H1 (cell line): ENCODE results near the gene SMAD6. TPM values are rescaled to one million over a fixed set of nuclear protein-coding genes. Genes with fewer than 3 reads are reported as not detected.

Experiments used
- CTCF ChIA-PET: fragments of 300-600 bp; sonication (Branson Sonifier 250); formaldehyde crosslinking; loops from one replicate; lab custom pipeline; 2021; ENCODE audit not compliant: partially characterized antibody; lab: Charles Lee
- POLR2A ChIA-PET: fragments of 300-600 bp; sonication (Branson Sonifier 250); formaldehyde crosslinking; loops from one replicate; lab custom pipeline; 2021; ENCODE audit warnings: inconsistent platforms; ENCODE audit not compliant: partially characterized antibody; lab: Charles Lee
- DNase-seq, 2 experiments: peaks; one replicate each; pipeline versions ENCODE4 v3.0.0 to v3.0.0-alpha.2; 2010 to 2022; ENCODE audit warnings: low spot score in 2 of 2, low read depth in 1 of 2, mixed read lengths in 1 of 2
- FAIRE-seq: peaks from 2 replicates; lab custom pipeline; 2011; peaks lifted over from hg19 to GRCh38; lab: Jason Lieb, UNC
- H2AFZ ChIP-seq: 2 replicates; pipeline ENCODE4 v1.8.1; 2012; ENCODE audit warnings: low read length, inconsistent platforms
- H2AK5ac ChIP-seq: 2 replicates; pipeline ENCODE4 v1.6.1; 2013; ENCODE audit warnings: low read depth, low read length
- H2BK120ac ChIP-seq: replicated peaks from 2 replicates; pipeline ENCODE3; 2013; ENCODE audit warnings: low read depth, low read length, inconsistent platforms
- H2BK12ac ChIP-seq: 2 replicates; pipeline ENCODE4 v1.6.1; 2013; ENCODE audit warnings: low read depth, low read length
- H2BK15ac ChIP-seq: 2 replicates; pipeline ENCODE4 v1.6.1; 2013; ENCODE audit warnings: low read length
- H2BK20ac ChIP-seq: 2 replicates; pipeline ENCODE4 v1.6.1; 2013; ENCODE audit warnings: low read length
- H2BK5ac ChIP-seq: 2 replicates; pipeline ENCODE4 v1.6.1; 2013; ENCODE audit warnings: low read depth, low read length
- H3K14ac ChIP-seq: 2 replicates; pipeline ENCODE4 v1.6.1; 2013; ENCODE audit warnings: inconsistent platforms; ENCODE audit not compliant: insufficient read length
- H3K18ac ChIP-seq: 2 replicates; pipeline ENCODE4 v1.6.1; 2013; ENCODE audit warnings: low read length; ENCODE audit errors: extremely low read depth
- H3K23ac ChIP-seq: 2 replicates; pipeline ENCODE4 v1.6.1; 2013; ENCODE audit warnings: inconsistent platforms; ENCODE audit not compliant: insufficient read length
- H3K23me2 ChIP-seq: 2 replicates; pipeline ENCODE4 v1.6.1; 2013; ENCODE audit warnings: low read depth, low read length
- H3K27ac ChIP-seq: 2 replicates; pipeline ENCODE4 v1.6.1; 2011; ENCODE audit warnings: low read depth, low read length, inconsistent platforms
- H3K27me3 ChIP-seq, 4 experiments: replicated peaks in 1 of 4; 1 replicate in 1 of 4; 2 replicates in 3 of 4; pipeline versions ENCODE4 v1.6.1 to v1.8.1; 2011 to 2013; ENCODE audit warnings: low read length in 3 of 4, mild to moderate bottlenecking in 3 of 4, inconsistent platforms in 2 of 4, mixed read lengths in 2 of 4, moderate library complexity in 1 of 4; ENCODE audit not compliant: control insufficient read depth in 3 of 4, insufficient read depth in 3 of 4; ENCODE audit errors: extremely low read depth in 1 of 4
- H3K36me3 ChIP-seq, 4 experiments: 2 replicates each; pipeline versions ENCODE4 v1.6.1 to v1.8.1; 2011 to 2013; ENCODE audit warnings: mild to moderate bottlenecking in 4 of 4, low read length in 3 of 4, moderate library complexity in 2 of 4, control low read depth in 1 of 4, inconsistent platforms in 1 of 4; ENCODE audit not compliant: insufficient read depth in 4 of 4, control insufficient read depth in 2 of 4
- H3K4ac ChIP-seq: replicated peaks from 2 replicates; pipeline ENCODE3; 2013; ENCODE audit warnings: low read length, low read depth, mixed read lengths, inconsistent platforms; ENCODE audit not compliant: insufficient read length
- H3K4me1 ChIP-seq, 4 experiments: replicated peaks in 1 of 4; 1 replicate in 1 of 4; 2 replicates in 3 of 4; pipeline versions ENCODE4 v1.6.1 to v1.8.1; 2011 to 2013; ENCODE audit warnings: low read length in 3 of 4, inconsistent platforms in 2 of 4, mixed read lengths in 1 of 4; ENCODE audit not compliant: insufficient read depth in 4 of 4, control insufficient read depth in 3 of 4
- H3K4me2 ChIP-seq, 2 experiments: 2 replicates each; pipeline versions ENCODE4 v1.6.1 to v1.8.1; 2011 to 2013; ENCODE audit warnings: low read depth in 2 of 2, low read length in 2 of 2, control low read depth in 1 of 2, inconsistent platforms in 1 of 2, mild to moderate bottlenecking in 1 of 2; ENCODE audit not compliant: insufficient read depth in 1 of 2
- H3K4me3 ChIP-seq, 4 experiments: fragments of 200-600, 300-600 bp in 1 of 4; sonication (generic), shearing (Covaris generic), sonication (Bioruptor Twin) in 1 of 4; 2 replicates each; pipeline versions ENCODE4 v1.5.1 to v1.8.1; 2011 to 2016; ENCODE audit warnings: low read length in 4 of 4, low read depth in 3 of 4, control low read depth in 2 of 4, inconsistent platforms in 2 of 4, mild to moderate bottlenecking in 2 of 4, mixed read lengths in 1 of 4, moderate library complexity in 1 of 4; ENCODE audit not compliant: insufficient read depth in 2 of 4; ENCODE audit errors: extremely low read depth in 1 of 4
- H3K56ac ChIP-seq: replicated peaks from 2 replicates; pipeline ENCODE3; 2013; ENCODE audit warnings: low read depth, mild to moderate bottlenecking, mixed read lengths, low read length, inconsistent platforms; ENCODE audit not compliant: insufficient read length
- H3K79me1 ChIP-seq: 2 replicates; pipeline ENCODE4 v1.6.1; 2013; ENCODE audit warnings: low read depth, low read length, control low read depth
- H3K79me2 ChIP-seq, 2 experiments: 2 replicates each; pipeline versions ENCODE4 v1.6.1 to v1.8.1; 2012 to 2013; ENCODE audit warnings: low read length in 2 of 2, mild to moderate bottlenecking in 2 of 2, inconsistent platforms in 1 of 2; ENCODE audit not compliant: insufficient read depth in 2 of 2, control insufficient read depth in 1 of 2
- H3K9ac ChIP-seq, 4 experiments: replicated peaks in 1 of 4; 1 replicate in 1 of 4; 2 replicates in 3 of 4; pipeline versions ENCODE4 v1.6.1 to v1.8.1; 2011 to 2013; ENCODE audit warnings: low read depth in 3 of 4, low read length in 3 of 4, control low read depth in 2 of 4, mild to moderate bottlenecking in 2 of 4, moderate library complexity in 2 of 4, inconsistent platforms in 1 of 4; ENCODE audit errors: extremely low read depth in 1 of 4
- H3K9me3 ChIP-seq, 2 experiments: 2 replicates each; pipeline versions ENCODE4 v1.6.1 to v1.8.1; 2012 to 2013; ENCODE audit warnings: mild to moderate bottlenecking in 2 of 2, moderate library complexity in 2 of 2, control low read depth in 1 of 2, inconsistent platforms in 1 of 2, low read depth in 1 of 2, low read length in 1 of 2, mixed read lengths in 1 of 2; ENCODE audit not compliant: insufficient read depth in 2 of 2
- H4K20me1 ChIP-seq, 2 experiments: replicated peaks in 1 of 2; 2 replicates each; pipeline versions ENCODE3 to v1.8.1; 2011 to 2013; ENCODE audit warnings: inconsistent platforms in 2 of 2, low read length in 2 of 2, mild to moderate bottlenecking in 1 of 2; ENCODE audit not compliant: insufficient read depth in 2 of 2, control insufficient read depth in 1 of 2
- H4K5ac ChIP-seq: 2 replicates; pipeline ENCODE4 v1.6.1; 2013; ENCODE audit warnings: low read length, low read depth, mixed read lengths, inconsistent platforms; ENCODE audit not compliant: insufficient read length
- H4K8ac ChIP-seq: 2 replicates; pipeline ENCODE4 v1.8.0; 2013; ENCODE audit warnings: mild to moderate bottlenecking, moderate library complexity, low read length, inconsistent platforms; ENCODE audit not compliant: insufficient read depth; ENCODE audit errors: extremely low read depth
- H4K91ac ChIP-seq: replicated peaks from 2 replicates; pipeline ENCODE3; 2013; ENCODE audit warnings: low read length, mixed read lengths, inconsistent platforms; ENCODE audit not compliant: insufficient read length
- ZNF274 ChIP-seq: IDR thresholded peaks from 2 replicates; pipeline ENCODE4 v1.7.0; 2012; ENCODE audit warnings: low read length, borderline replicate concordance; ENCODE audit errors: extremely low read depth
- WGBS, 2 experiments: shearing (Covaris generic) in 1 of 2; methylation state at CpG; one replicate each; pipeline versions ENCODE4 v1.1.6 to v1.1.7; 2013 to 2015; ENCODE audit warnings: low lambda C conversion rate in 2 of 2, mixed read lengths in 2 of 2, inconsistent platforms in 1 of 2, low coverage in 1 of 2, missing lambda C conversion rate in 1 of 2; ENCODE audit not compliant: insufficient replicate concordance in 2 of 2, insufficient coverage in 1 of 2, insufficient read length in 1 of 2; ENCODE audit errors: extremely low coverage in 1 of 2, missing lambda C conversion rate in 1 of 2; 5-methylcytosine and 5-hydroxymethylcytosine counted together
- polyA plus RNA-seq, 7 experiments: library from polyadenylated mRNA; depleted of rRNA in 3 of 7; stranded (reverse) in 5 of 7; unstranded in 2 of 7; fragments of >200 nt in 5 of 7; fragments of 200-250 nt in 2 of 7; gene quantifications; 1 replicate in 5 of 7; 2 replicates in 1 of 7; 4 replicates in 1 of 7; pipeline versions ENCODE4 v1.2.1 to v1.2.3, GENCODE V29; 2011 to 2013; ENCODE audit warnings: missing spikeins in 2 of 7, mixed read lengths in 2 of 7
- total RNA-seq: library from RNA; stranded (reverse); fragmentation: NEBNext Ultra II Directional; extraction: Animal tissue kit (Norgen Biotek cat#: 25700); gene quantifications from 2 replicates; pipeline ENCODE4 v1.2.1, GENCODE V29; 2021

SMAD6 gene
- total and polyA plus RNA-seq, 2 of the 8 experiments (the other 6 are each of a cell fraction or from before 2014, with no cell fraction given), result 1.8 to 7.0 TPM

- H4K20me1 ChIP-seq, result no peaks in the 10 kb centered on the region
- TF ChIP-seq ZNF274, result no peak
- TF ChIP-seq, all 59 proteins: peak for 0
- no peak overlapping the region for H3K23ac ChIP-seq
- H3K14ac ChIP-seq, result no peak overlapping the region
- 84% methylated on average over 3 of the region's 3 CpGs; no CpG with 5 or more reads in 1 of the 2 experiments for WGBS, 2 experiments
- no peak overlapping the region for H3K9ac ChIP-seq
- CTCF ChIA-PET, result interaction anchor here (1.0 to 2.5 kb wide), 3 partner anchors 10 to 37 kb away, joined by 3 to 11 read pairs (median 3); no protein-coding TSS in a partner anchor
- H2BK20ac ChIP-seq, result no peak overlapping the region
- POLR2A ChIA-PET, result no interaction called here
- H2AFZ ChIP-seq, result no peak overlapping the region
- no peaks in the 10 kb centered on the region for H3K79me1 ChIP-seq
- H4K5ac ChIP-seq, result no peak overlapping the region
- H3K4me3 ChIP-seq, result no peak overlapping the region
- no peak for FAIRE-seq
- DNase-seq, result no peak
- no peaks in the 10 kb centered on the region for H3K79me2 ChIP-seq
- no peak overlapping the region for H2BK120ac ChIP-seq
- no peak overlapping the region for H4K8ac ChIP-seq
- H2BK5ac ChIP-seq, result no peak overlapping the region
- H2AK5ac ChIP-seq, result no peak overlapping the region
- H3K4me2 ChIP-seq, result no peak overlapping the region
- no peak overlapping the region for H3K4ac ChIP-seq
- H3K9me3 ChIP-seq, result peaks cover 8 to 12% of the 10 kb centered on the region in 2 experiments
- H3K27me3 ChIP-seq, result no peaks in the 10 kb centered on the region
- no peak overlapping the region for H3K18ac ChIP-seq
- no peak overlapping the region for H3K56ac ChIP-seq
- H3K4me1 ChIP-seq, result no peaks in the 10 kb centered on the region
- no peak overlapping the region for H2BK12ac ChIP-seq
- no peaks in the 10 kb centered on the region; the same call in 1 of the 2 replicates for H3K23me2 ChIP-seq
- no peak overlapping the region for H4K91ac ChIP-seq
- no peak overlapping the region for H3K27ac ChIP-seq
- no peak overlapping the region for H2BK15ac ChIP-seq
- H3K36me3 ChIP-seq, result no peaks in the 10 kb centered on the region
Measured at GRCh38 chr15:66815318-66815717, 113.3 kb downstream of the SMAD6 start.
